BE2C (cell line): ENCODE measurements around the gene WDR7.
"Not testable (repeated sequence)": the region's sequence is repeated elsewhere in the genome, so short reads cannot be mapped to it uniquely, and the experiment has no call there.

Source experiments
- DNase-seq: peaks from one replicate; pipeline ENCODE4 v3.0.0-alpha.2; 2020
- H3K27me3 ChIP-seq: fragments of 250-450 bp; sonication (Bioruptor Pico); 2 replicates; pipeline ENCODE4 v1.5.1; 2020; ENCODE audit warnings: mild to moderate bottlenecking
- H3K36me3 ChIP-seq: fragments of 250-450 bp; sonication (Bioruptor Pico); 2 replicates; pipeline ENCODE4 v1.5.1; 2020; ENCODE audit warnings: mild to moderate bottlenecking
- H3K4me1 ChIP-seq: fragments of 250-450 bp; sonication (Bioruptor Pico); 2 replicates; pipeline ENCODE4 v1.5.1; 2020
- H3K4me3 ChIP-seq: 2 replicates; pipeline ENCODE4 v1.5.1; 2011; ENCODE audit warnings: low read depth, low read length
- H3K9me3 ChIP-seq: fragments of 250-450 bp; sonication (Bioruptor Pico); 2 replicates; pipeline ENCODE4 v1.5.1; 2020
- CTCF ChIP-seq: IDR thresholded peaks from 2 replicates; pipeline ENCODE4 v1.5.1; 2012; ENCODE audit warnings: mild to moderate bottlenecking, low read depth, low read length

Gene WDR7

GRCh38 chr18:56649996-56650395 lies 1.2 kb upstream of the WDR7 start:
- TF ChIP-seq CTCF = no peak
- no peaks in the 10 kb centered on the region for H3K9me3 ChIP-seq
- no peaks in the 10 kb centered on the region for H3K4me1 ChIP-seq
- H3K4me3 ChIP-seq = no peak overlapping the region
- H3K36me3 ChIP-seq = no peaks in the 10 kb centered on the region
- no peak for DNase-seq
- no peaks in the 10 kb centered on the region for H3K27me3 ChIP-seq

GRCh38 chr18:56651771-56652092 lies 573 bp downstream of the WDR7 start:
- TF ChIP-seq CTCF = no peak
- Histone ChIP-seq H3K36me3 (no peaks in the 10 kb centered on the region), H3K4me1 (no peaks in the 10 kb centered on the region), H3K27me3 (no peaks in the 10 kb centered on the region), H3K9me3 (no peaks in the 10 kb centered on the region), H3K4me3 (peak overlapping the region; percentile 83)
- DNase-seq = no peak

GRCh38 chr18:56652802-56653201 lies 1.6 kb downstream of the WDR7 start:
- H3K4me3 ChIP-seq = no peak overlapping the region
- H3K27me3 ChIP-seq = no peaks in the 10 kb centered on the region
- H3K9me3 ChIP-seq = no peaks in the 10 kb centered on the region
- H3K4me1 ChIP-seq = no peaks in the 10 kb centered on the region
- TF ChIP-seq CTCF = no peak
- no peaks in the 10 kb centered on the region for H3K36me3 ChIP-seq
- no peak for DNase-seq

- not testable (repeated sequence) for H3K27me3 ChIP-seq, DNase-seq, H3K4me1 ChIP-seq, H3K9me3 ChIP-seq, H3K36me3 ChIP-seq, H3K4me3 ChIP-seq
Measured at GRCh38 chr18:56654280-56654679, 3.1 kb downstream of the WDR7 start.

- H3K4me3 ChIP-seq = no peak overlapping the region
- no peaks in the 10 kb centered on the region for H3K27me3 ChIP-seq
- no peak for DNase-seq
- no peak for TF ChIP-seq CTCF
- no peaks in the 10 kb centered on the region for H3K9me3 ChIP-seq
- H3K36me3 ChIP-seq = no peaks in the 10 kb centered on the region
- no peaks in the 10 kb centered on the region for H3K4me1 ChIP-seq
Measured at GRCh38 chr18:56658261-56658660, 7.1 kb downstream of the WDR7 start.

GRCh38 chr18:56659111-56659510 lies 8.0 kb downstream of the WDR7 start:
- no peaks in the 10 kb centered on the region for H3K9me3 ChIP-seq
- H3K4me1 ChIP-seq = no peaks in the 10 kb centered on the region
- no peaks in the 10 kb centered on the region for H3K27me3 ChIP-seq
- no peak for DNase-seq
- H3K36me3 ChIP-seq = no peaks in the 10 kb centered on the region
- no peak for TF ChIP-seq CTCF
- no peak overlapping the region for H3K4me3 ChIP-seq

GRCh38 chr18:56660655-56661054 lies 9.5 kb downstream of the WDR7 start:
- H3K36me3 ChIP-seq = no peaks in the 10 kb centered on the region

More at GRCh38 chr18:56660655-56661054, 9.5 kb downstream of the WDR7 start:
- no peak overlapping the region for H3K4me3 ChIP-seq
- H3K4me1 ChIP-seq = no peaks in the 10 kb centered on the region
- TF ChIP-seq CTCF = no peak
- H3K9me3 ChIP-seq = no peaks in the 10 kb centered on the region
- H3K27me3 ChIP-seq = no peaks in the 10 kb centered on the region
- DNase-seq = no peak
